WERI-Rb-1 (cell line): Measurements from ENCODE around the gene DGKD.

Experiments used
- DNase-seq: peaks from one replicate; pipeline ENCODE4 v3.0.0-alpha.2; 2020
- H3K27ac ChIP-seq: fragments of 250-450 bp; sonication (Bioruptor Pico); 2 replicates; pipeline ENCODE4 v1.5.1; 2020; ENCODE audit warnings: mild to moderate bottlenecking, moderate library complexity
- H3K27me3 ChIP-seq: fragments of 250-450 bp; sonication (Bioruptor Pico); 2 replicates; pipeline ENCODE4 v1.5.1; 2021; ENCODE audit warnings: mild to moderate bottlenecking, low read depth, moderate library complexity; ENCODE audit not compliant: insufficient read depth, severe bottlenecking
- H3K36me3 ChIP-seq: fragments of 250-450 bp; sonication (Bioruptor Pico); 2 replicates; pipeline ENCODE4 v1.5.1; 2020; ENCODE audit warnings: mild to moderate bottlenecking, moderate library complexity
- H3K4me3 ChIP-seq: 2 replicates; pipeline ENCODE4 v1.5.1; 2011; ENCODE audit warnings: low read depth, mild to moderate bottlenecking, control low read depth, low read length
- H3K9me3 ChIP-seq: fragments of 250-450 bp; sonication (Bioruptor Pico); 2 replicates; pipeline ENCODE4 v1.5.1; 2021; ENCODE audit warnings: mild to moderate bottlenecking, moderate library complexity; ENCODE audit not compliant: severe bottlenecking
- TF ChIP-seq, protein P1 (sequence below): IDR thresholded peaks from 2 replicates; pipeline ENCODE4 v1.5.1; 2011; ENCODE audit warnings: low read depth, mild to moderate bottlenecking, control low read depth, inconsistent platforms, low read length

The DGKD gene

GRCh38 chr2:233314180-233314925 is 39.9 kb upstream of the DGKD start:
- Histone ChIP-seq H3K9me3 (no peaks in the 10 kb centered on the region), H3K36me3 (no peaks in the 10 kb centered on the region), H3K4me3 (no peak overlapping the region), H3K27ac (no peak overlapping the region), H3K27me3 (no peaks in the 10 kb centered on the region)
- TF ChIP-seq, protein P1, sequence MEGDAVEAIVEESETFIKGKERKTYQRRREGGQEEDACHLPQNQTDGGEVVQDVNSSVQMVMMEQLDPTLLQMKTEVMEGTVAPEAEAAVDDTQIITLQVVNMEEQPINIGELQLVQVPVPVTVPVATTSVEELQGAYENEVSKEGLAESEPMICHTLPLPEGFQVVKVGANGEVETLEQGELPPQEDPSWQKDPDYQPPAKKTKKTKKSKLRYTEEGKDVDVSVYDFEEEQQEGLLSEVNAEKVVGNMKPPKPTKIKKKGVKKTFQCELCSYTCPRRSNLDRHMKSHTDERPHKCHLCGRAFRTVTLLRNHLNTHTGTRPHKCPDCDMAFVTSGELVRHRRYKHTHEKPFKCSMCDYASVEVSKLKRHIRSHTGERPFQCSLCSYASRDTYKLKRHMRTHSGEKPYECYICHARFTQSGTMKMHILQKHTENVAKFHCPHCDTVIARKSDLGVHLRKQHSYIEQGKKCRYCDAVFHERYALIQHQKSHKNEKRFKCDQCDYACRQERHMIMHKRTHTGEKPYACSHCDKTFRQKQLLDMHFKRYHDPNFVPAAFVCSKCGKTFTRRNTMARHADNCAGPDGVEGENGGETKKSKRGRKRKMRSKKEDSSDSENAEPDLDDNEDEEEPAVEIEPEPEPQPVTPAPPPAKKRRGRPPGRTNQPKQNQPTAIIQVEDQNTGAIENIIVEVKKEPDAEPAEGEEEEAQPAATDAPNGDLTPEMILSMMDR, result 0 out of 2 replicates have a peak, but pooled peaks have one; percentile 13
- DNase-seq, result no peak

- H3K27me3 ChIP-seq, result no peaks in the 10 kb centered on the region
- no peaks in the 10 kb centered on the region for H3K36me3 ChIP-seq
- no peak overlapping the region for H3K4me3 ChIP-seq
- no peak overlapping the region for H3K27ac ChIP-seq
- H3K9me3 ChIP-seq, result no peaks in the 10 kb centered on the region
- no peak for DNase-seq
- TF ChIP-seq, protein P1, result no peak
Observed at GRCh38 chr2:233317196-233317943, 36.9 kb upstream of the DGKD start.

- no peak for DNase-seq
- Histone ChIP-seq H3K4me3 (no peak overlapping the region), H3K27me3 (no peaks in the 10 kb centered on the region), H3K9me3 (no peaks in the 10 kb centered on the region), H3K36me3 (no peaks in the 10 kb centered on the region), H3K27ac (no peak overlapping the region)
- TF ChIP-seq, protein P1, result no peak
Observed at GRCh38 chr2:233319256-233319655, 35.0 kb upstream of the DGKD start.

- no peak overlapping the region for H3K27ac ChIP-seq
- no peak overlapping the region for H3K4me3 ChIP-seq
- no peak for DNase-seq
- TF ChIP-seq, protein P1, result no peak
- no peaks in the 10 kb centered on the region for H3K27me3 ChIP-seq
- no peaks in the 10 kb centered on the region for H3K36me3 ChIP-seq
- no peaks in the 10 kb centered on the region for H3K9me3 ChIP-seq
Observed at GRCh38 chr2:233320470-233320869, 33.8 kb upstream of the DGKD start.

- Histone ChIP-seq H3K27ac (no peak overlapping the region), H3K9me3 (no peaks in the 10 kb centered on the region)
- DNase-seq, result no peak
Observed at GRCh38 chr2:233321166-233321565, 33.1 kb upstream of the DGKD start.

More at GRCh38 chr2:233321166-233321565, 33.1 kb upstream of the DGKD start:
- Histone ChIP-seq H3K4me3 (no peak overlapping the region), H3K36me3 (no peaks in the 10 kb centered on the region), H3K27me3 (no peaks in the 10 kb centered on the region)
- TF ChIP-seq, protein P1, result no peak
